Measurements from ENCODE around the gene ZNF423.

Gene ZNF423

DNA sequence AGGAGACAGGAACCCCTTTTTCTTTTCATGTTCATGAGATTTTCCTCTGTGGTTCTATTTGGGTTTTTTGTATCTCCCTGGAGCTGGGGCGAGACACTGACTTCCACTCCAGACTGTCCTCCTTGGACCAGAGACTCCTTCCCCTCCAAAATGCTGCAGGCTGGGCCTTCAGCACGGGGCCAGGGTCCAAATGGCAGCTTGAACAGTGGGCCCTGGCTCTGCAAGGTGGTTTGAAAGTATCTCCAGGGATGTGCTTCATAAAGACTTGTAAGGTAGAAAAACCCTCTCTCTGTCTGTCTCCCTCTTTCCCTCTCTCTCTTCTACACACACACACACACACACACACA lies 236.1 kb downstream of the ZNF423 start:
- no peak for DNase-seq

DNA sequence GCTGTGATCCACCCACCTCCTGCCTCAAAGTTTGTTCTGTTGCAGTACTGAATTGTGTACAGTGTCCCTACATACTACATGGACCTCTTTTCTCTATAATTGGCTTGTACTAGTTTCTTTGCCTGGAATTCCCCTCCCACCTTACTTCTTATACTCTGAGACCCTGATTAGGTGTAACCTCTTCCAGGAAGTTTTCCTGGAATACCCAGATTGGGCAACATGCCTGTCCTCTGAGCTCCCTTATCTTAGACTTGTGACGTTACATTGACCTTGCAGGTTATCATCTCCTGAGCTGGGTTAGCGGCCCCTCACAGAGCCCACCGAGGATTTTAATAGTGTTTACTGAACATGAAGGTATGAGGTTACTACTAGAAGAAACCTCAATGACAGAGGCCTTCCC lies 237.0 kb downstream of the ZNF423 start:
- no peak for DNase-seq

GRCh38 chr16:49617710-49618330 lies 238.1 kb downstream of the ZNF423 start:
- DNase-seq: no peak

DNA sequence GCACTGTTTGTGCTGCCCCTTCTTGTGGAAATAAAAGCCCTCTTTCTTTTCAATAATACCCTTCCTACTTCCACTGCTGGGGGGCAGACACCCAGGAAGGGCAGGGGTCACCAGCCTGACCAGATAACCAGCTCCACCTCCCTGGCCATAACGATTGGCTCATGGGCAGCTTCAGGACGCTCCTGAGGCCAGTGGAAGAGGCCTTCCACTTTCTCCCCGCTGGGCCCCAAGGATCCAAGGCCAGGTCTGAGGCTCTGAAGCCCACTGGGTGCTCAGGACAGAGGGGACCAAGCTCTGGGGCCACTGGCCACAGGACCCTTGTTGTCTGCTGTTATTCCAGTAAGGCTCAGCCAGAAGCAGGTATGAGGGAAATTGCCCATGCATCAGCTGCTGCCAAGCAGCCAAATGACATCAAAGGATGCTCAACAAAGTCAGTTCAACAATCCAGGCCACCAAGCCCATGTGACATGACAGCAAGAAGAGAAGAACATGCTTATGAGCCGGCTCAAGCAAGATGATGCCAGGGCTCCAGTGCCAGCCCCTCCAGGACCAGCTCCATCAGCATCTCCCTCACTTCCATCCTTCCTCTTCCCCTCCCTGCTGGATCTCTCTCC lies 238.8 kb downstream of the ZNF423 start:
- no peak for DNase-seq

DNA sequence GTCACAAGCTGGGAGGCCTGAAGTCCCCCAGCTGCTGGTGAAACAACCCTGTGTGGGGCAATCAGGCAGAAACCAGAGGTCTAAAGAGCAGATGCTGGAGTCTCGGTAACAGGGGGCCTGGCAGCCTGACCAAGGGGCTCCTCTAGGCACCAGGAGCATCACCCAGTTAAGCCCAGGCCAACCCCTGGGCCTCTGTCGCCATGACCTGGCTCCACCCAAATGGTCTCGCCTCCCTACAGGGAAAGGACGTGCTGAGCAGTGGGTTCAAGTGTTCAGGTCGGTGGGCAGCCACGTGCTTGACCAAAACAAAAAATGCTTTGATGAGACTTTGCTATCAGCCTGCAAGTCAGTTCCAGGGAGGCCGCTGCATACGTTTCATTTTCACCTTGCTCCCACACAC lies 240.3 kb downstream of the ZNF423 start:
- no peak for DNase-seq

- DNase-seq: no peak
These were observed 244.9 kb downstream of the ZNF423 start for GRCh38 chr16:49610983-49611382.

DNA sequence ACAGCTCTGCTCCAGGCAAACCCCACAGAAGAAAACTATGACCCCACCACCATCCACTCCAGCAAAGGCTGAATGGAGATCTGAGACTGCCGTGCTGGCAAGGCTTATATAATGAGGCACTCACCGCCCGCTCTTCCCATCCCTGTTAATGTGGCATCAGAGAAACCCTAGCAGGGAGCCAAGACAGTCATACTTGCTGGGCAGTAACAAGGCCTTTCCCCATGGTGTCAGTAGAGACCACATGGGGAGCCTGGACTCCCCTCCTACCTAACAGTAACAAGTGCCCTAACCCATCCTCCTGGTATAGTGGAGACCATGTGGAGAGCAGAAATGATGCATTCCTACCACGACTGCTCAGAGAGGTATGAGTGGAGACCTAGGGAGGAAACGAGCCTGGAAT lies 247.1 kb downstream of the ZNF423 start:
- DNase-seq: no peak

GRCh38 chr16:49608098-49608497 lies 247.8 kb downstream of the ZNF423 start:
- no peak for DNase-seq

DNA sequence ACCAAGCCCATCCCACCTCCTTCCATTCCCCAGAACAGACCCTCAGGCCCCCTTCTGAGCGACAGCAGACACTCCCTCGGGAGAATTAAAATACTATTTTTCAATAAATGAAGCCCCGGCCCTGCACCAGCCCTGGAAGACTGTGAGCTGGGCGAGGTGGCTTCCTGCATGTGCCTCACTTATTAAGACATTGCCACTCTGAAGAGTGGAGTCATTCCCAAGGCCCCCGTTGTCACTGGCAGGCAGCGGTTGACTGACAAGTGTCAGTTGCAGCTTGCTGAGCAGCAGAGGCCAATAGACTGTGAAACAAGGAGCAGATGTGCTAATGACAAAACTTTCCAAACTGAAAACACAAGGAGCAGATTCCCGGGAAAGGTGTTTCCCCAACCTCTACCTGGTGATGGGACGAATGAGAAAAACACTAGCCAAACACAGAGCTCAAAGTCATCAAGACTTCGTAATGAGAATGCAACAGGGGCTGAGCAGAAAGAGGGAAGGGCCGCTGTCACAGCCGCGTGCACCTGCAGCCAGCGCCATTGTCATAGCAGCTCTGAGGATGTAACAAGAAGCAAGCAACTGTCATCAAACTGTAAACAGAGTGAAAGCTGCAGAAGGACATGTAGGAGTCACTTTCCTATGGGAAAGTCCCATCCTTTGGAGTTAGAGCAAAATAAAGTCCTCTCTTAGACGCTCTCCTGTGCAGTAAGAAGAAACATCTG lies 250.2 kb downstream of the ZNF423 start:
- DNase-seq: no peak

GRCh38 chr16:49604602-49605001 lies 251.3 kb downstream of the ZNF423 start:
- DNase-seq: no peak

DNA sequence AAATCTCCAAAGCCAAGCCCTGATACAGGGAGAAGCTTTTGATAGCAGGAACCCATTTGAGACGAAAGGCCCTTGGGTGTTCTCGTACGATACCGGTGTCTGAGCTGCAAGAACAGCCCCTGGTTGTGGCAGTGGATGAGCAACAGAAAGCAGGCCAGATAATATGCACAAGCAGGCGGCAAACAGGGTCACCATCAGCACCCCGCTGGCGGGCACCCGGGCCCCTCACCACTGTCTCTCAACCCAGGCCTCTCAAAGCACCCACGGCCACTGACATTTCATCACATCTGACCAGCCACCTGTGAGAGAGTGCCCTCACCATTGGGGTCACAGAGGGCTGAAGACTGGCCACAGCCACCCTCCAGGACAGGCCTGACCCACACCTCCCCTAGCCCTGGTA lies 252.0 kb downstream of the ZNF423 start:
- no peak for DNase-seq

DNA sequence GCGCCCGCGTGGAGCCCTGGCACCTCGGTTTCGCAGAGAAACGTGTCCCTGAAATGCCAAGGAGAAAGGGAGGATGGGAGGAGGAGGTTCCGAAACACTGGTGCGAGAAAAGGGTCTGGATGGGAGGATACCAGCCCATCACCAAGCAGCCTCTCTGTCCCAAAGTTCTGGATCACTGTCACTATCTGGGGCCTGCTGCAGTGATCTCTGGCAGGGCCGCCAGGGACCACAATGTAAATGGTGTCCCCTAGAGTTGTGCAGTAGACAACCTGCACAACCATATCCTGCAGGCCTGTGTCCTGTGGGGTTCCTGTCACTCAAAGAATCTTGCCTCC lies 253.0 kb downstream of the ZNF423 start:
- DNase-seq: no peak

- DNase-seq: no peak
These were observed 253.5 kb downstream of the ZNF423 start for GRCh38 chr16:49602201-49602975.

DNA sequence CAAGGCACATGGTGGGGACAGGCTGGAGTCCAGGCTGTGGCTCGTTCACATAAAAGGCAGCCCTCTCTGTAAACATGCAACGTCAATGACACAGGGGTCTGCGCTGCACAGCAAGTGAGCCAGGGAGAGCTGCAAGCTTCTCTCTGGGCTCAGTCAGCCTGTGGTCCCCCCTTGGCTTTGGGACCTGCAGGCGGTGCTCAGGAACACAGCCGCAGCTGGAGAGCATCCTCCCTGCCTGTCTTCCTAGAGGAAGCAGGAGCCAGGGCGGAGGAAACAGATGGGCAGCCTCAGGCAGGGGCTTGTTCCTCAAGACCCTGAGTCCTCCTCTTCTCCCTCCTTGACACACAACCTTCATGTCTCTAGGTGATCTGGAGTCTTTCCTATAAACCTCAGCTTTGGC lies 254.3 kb downstream of the ZNF423 start:
- no peak for DNase-seq

GRCh38 chr16:49600976-49601375 lies 254.9 kb downstream of the ZNF423 start:
- no peak for DNase-seq

GRCh38 chr16:49600536-49600935 lies 255.4 kb downstream of the ZNF423 start:
- DNase-seq: no peak

DNA sequence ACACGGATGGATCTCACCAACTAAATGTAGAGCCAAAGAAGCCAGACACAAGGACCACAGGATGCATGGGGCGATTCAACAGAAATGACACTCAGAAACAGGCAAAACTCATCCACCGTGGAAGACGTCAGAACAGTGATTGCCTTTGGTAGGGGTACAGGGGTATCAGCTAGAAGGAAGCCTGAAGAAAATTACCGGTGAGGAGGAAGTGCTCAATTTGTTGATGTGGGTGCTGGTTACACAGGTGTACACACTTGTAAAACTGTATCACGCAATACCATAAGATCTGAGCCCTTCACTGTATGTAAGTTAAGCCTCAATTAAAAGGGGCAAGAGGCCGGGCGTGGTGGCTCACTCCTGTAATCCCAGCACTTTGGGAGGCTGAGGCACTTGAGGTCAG lies 256.2 kb downstream of the ZNF423 start:
- DNase-seq: no peak

GRCh38 chr16:49599281-49599680 lies 256.6 kb downstream of the ZNF423 start:
- no peak for DNase-seq

DNA sequence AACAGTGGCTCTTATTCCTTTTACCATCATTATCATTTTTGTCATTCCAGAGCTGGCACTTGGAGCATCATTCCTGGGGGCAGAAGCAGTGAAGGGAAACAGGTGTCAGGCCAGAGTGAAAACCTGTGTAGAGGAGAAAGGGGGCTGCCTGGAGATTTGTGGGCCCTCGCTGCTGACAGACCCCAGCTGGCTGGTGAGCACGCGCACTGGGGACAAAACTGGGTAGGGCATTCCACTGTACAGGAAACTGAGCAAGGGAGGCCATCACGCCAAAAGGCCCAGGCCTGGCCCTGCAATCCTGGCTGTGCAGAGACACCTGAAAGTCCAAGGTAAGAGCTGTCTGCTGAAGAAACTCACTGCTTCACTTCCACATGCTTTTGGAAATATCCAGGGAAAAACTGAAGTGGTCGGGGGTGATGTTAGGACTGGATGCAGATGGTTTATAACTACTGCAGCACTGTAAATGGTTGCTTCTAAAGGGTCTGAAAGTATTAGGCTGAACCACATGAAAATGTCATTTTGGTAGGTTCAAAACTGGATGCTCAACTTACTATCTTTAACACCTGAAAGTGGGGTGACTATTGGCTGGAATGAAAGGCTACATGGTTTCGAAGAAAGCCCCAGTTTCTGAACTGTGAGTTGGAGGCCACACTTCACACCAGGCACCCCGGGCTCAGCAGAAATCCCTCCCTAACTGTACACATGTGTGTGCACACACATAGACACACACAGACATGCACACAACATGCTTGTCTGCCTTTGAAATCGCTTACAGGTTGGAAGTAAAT lies 257.3 kb downstream of the ZNF423 start:
- no peak for DNase-seq

DNA sequence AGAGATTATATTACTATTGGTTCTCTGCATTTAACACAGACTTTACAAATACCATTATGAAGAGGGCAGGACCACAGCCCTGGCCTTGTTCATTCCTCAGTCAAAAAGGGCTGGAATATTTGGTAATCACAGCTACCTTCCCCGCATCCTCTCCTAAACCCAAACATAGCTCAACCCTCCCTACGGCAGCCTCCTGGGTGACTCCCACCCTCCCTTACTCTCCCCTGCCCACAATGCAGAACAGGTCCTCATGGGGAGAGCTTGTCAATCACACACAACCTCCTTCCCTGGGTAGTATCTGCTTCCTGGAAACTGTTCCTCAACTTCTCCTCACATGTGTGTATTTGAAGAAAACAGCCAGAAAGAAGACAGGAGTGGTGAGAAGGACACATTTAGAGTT lies 258.1 kb downstream of the ZNF423 start:
- DNase-seq: no peak

- DNase-seq: no peak
These were observed 259.1 kb downstream of the ZNF423 start for GRCh38 chr16:49596648-49597291.

DNA sequence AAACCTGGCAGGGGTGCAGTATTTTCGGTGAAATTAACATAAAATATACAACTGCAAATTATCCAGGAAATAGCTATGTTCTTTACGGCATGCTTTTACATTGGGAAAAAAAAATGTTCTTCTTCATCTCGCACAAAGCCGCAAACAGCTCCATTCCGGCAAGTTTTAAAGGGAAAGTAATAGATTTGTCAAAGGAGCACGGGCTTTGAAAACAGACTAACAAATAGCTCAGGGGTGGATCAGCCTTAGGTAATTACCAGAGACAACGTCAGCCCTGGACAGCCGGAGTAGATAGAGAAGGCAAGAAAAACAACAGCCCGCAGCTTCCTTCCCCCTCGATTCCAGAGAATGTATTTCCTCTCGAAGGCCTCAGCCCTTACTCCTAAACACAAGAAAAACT lies 259.8 kb downstream of the ZNF423 start:
- no peak for DNase-seq

Measured in activated naive CD4-positive, alpha-beta T cell treated with anti-CD3 and anti-CD28 coated beads, Interleukin-2, amount 50 U/mL, for 16 hours (primary cell).